ENCODE data around the gene PIK3C2A.

Gene PIK3C2A

GRCh38 chr11:17214338-17214737 lies 6.6 kb upstream of the PIK3C2A start:
- no peak for DNase-seq

DNA sequence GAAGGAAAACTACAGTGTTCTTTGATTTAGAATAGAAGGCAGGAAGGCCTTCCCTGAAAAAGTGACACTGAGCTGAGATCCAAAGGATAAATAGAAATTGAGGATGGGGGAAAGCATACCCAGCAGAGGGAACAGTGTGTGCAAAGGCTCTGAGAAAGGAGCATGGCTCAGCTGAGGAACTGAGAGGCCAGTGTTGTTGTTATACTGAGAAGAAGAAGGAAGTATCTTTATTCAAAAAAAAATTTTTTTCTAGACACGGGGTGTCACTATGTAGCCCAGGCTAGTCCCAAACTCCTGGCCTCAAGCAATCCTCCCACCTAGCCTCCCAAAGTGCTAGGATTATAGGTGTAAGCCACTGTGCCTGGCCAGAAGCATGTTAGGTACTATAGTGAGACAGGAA lies 3.5 kb upstream of the PIK3C2A start:
- DNase-seq: no peak

GRCh38 chr11:17209939-17210245 lies 2.1 kb upstream of the PIK3C2A start:
- DNase-seq: no peak

DNA sequence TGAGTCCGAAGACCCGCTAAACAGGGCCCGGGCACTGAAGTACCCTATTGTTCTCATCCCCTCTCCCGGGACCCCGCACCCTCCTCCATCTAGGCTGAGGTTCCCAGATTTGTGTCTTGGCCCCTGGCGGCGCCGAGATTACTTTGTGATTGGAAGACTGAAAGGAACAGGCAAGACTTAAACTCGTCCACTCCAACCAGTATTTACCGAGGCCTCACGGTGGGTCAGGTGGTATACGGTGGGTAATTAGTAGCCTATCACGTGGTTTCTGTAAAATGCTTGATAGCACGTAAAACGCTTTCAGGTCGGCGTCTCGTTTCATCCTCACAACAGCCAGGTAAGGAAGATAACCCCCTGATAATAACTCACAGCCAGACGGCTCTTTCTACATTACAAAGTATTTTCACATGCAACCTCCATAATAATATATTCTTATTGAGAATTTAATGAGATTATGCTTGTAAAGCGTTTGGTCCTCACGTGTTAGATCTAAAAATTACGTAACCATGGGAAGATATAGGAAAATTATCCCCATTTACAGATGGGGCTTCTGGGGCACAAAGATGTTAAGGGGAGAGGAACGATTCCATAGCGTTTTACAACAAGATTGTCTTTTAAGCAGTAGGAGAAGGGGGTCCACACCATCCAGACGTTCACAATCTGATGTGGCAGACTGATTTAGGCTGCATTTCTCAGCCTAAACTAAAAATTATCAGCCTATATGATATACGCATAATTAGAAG lies 642 bp upstream of the PIK3C2A start:
- DNase-seq: peak; percentile 78 to 84

DNA sequence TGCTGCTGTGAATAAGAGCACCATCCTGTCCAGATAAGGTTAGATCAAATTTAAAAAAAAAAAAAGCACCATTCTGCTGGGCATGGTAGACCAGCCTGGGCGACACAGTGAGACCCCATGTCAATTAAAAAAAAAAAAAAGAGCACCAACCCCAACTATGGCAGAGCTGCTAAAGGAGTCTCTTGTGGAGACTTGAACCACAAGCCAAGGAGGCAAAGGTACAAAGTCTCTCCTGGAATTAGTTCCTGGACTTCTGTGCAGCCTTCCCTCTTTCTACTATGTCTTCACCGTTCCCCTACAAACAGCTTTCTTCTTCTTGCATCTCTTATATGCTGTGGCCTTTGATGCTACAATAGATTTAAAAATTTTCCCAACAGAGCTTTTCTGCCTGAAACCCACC lies 1.3 kb downstream of the PIK3C2A start:
- DNase-seq: no peak

DNA sequence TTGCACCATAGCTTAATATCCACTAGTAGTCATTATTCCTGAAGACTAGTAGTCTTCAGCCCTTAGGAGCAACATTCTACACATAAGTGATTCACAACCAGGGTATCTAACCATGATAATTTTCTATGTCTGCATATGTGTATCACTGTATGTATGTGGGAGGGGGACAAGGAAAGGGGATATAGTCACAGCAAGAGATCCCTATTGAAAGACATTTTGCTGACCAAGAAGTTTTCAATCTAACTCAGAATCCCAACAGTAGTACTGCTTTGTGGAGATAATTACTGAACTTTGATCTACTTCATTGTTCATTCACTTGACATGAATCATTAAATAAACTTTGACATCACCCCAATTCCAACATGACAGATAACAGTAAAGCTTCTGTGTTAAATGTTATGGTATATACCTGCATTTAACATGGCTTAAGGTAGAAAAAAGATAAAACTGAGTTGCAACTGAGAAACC lies 10.3 kb downstream of the PIK3C2A start:
- no peak for DNase-seq

DNA sequence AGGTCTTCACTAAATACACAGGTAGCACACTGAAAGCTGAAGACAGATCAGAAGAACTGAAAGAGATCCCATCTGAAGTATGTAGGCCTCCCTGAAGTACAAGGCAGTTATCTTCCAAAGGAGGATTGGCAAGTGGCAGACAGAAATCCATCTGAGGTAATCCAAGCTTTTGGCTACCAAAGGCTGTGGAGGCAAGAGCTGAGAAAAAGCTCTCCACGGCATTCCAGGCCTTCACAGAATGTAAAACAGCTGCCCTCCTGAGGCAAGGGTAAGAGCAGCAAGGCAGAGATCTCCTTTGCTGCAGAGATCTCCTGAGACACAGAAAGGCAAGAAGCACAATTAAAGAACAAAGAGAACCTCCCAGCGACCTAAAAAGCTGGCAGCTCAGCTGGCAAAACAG lies 19.1 kb downstream of the PIK3C2A start:
- DNase-seq: no peak

DNA sequence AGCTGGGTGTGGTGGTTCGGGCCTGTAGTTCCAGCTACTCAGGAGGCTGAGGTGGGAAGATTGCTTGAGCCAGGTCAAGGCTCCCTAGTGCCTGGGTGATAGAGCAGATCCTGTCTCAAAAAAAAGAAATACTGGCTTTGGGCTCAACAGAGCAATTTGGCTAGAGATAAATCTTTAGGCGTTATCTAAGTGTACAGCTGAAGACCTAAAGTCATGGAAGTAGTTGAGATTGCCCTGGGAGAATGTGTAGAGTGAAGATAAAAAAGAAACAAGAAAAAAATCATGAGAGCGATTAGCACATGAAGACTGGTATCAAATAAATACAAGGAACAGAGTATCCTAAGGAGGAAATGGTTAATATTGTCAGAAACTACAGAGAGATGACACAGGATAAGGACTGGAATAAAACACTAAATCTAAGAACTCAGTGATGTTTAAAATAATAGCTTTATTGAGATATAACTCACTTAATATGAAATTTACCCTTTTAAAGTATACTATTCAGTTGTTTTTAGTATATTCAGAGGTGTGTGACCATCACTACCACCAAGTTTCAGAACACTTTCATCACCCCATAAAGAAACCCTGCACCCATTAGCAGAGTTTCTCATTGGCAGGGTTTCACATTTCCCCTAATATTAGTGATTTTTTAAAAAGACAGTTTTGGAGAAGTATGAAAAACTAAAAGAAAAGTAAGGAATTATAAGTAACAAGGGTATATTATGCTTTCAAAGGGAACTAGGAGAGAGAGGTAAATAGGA lies 20.7 kb downstream of the PIK3C2A start:
- DNase-seq: no peak

- DNase-seq: no peak
Observed at GRCh38 chr11:17185938-17186337, 21.8 kb downstream of the PIK3C2A start.

DNA sequence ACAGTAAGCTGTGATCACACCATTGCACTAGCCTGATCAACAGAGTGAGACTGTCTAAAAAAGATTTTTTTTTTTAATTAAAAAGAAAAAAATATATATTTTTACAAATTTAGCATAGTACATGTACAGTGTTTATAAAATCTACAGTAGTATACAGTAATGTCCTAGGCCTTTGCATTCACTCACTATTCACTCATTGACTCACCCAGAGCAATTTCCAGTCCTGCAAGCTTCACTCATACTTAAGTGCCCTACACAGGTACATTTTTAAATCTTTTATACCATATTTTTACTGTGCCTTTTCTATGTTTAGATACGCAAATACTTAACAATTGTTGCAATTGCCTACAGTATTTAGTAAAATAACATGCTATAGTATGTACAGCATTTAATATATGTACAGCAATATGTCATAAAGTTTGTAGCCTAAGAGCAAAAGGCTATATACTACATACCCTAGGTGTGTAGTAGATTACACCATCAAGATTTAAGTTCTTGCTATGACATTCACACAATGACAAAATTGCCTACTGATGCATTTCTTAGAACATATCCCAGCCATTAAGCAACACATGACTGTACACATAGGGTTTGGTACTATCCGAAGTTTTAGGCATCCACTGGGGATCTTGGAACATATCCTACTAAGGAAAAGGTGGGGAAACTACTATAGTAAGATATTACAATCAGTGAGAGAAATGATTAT lies 22.8 kb downstream of the PIK3C2A start:
- no peak for DNase-seq

GRCh38 chr11:17183836-17184235 lies 23.9 kb downstream of the PIK3C2A start:
- DNase-seq: no peak

DNA sequence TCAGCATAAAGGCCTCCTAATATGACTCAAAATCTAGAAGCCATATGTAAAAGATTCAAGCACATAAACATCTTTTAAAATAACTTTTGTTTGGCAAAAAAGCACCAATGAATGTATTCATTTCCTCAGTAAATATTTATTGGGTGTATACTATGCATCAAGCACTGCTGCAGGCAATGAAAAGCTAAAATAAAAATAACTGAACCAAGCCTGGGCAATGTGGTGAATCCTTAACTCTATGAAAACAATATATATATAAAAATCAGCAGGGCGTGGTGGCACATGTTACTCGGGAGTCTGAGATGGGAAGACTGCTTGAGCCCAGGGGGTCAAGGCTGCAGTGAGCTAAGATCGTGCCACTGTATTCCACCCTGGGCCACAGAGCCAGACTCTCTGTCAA lies 27.8 kb downstream of the PIK3C2A start:
- DNase-seq: no peak

- no peak for DNase-seq
Observed at GRCh38 chr11:17173332-17173731, 34.5 kb downstream of the PIK3C2A start.

DNA sequence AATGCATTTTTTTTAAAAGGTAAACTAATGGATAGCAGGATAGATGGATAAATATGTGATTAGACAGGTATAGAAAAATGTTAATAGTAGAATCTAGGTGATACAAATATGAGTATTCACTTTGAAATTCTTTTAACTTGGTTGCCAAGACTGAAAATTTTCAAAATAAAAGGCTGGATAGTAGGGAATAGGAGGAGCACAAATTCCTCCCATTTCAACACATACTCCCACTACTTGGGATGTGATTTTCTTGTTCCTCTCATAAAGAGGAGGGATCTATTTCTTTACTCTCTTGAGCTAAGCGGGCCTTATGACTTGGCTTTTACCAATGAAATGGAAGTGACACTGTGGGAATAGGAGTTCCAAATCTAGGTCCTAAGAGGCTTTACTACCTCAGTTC lies 35.9 kb downstream of the PIK3C2A start:
- DNase-seq: no peak

- DNase-seq: no peak
Observed at GRCh38 chr11:17171343-17171742, 36.4 kb downstream of the PIK3C2A start.

DNA sequence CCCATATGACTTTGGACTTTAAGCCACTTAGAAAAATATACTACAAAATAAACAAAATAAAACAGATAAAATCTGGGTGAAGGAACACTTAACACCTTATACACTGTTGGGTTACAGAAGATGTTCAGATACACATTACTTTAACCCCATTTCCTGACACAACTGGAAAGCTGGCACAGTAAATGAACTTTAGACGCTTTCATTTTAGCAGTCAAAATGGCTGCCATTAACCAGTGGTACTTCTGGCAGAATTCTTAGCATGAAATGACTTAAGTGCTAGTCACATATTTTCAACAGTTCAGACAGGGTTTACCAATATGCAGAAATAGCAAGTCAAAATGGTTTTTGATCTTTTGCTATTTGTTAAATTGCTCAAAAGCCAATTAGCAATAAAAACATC lies 37.9 kb downstream of the PIK3C2A start:
- DNase-seq: no peak

GRCh38 chr11:17165247-17165890 lies 42.4 kb downstream of the PIK3C2A start:
- DNase-seq: no peak

DNA sequence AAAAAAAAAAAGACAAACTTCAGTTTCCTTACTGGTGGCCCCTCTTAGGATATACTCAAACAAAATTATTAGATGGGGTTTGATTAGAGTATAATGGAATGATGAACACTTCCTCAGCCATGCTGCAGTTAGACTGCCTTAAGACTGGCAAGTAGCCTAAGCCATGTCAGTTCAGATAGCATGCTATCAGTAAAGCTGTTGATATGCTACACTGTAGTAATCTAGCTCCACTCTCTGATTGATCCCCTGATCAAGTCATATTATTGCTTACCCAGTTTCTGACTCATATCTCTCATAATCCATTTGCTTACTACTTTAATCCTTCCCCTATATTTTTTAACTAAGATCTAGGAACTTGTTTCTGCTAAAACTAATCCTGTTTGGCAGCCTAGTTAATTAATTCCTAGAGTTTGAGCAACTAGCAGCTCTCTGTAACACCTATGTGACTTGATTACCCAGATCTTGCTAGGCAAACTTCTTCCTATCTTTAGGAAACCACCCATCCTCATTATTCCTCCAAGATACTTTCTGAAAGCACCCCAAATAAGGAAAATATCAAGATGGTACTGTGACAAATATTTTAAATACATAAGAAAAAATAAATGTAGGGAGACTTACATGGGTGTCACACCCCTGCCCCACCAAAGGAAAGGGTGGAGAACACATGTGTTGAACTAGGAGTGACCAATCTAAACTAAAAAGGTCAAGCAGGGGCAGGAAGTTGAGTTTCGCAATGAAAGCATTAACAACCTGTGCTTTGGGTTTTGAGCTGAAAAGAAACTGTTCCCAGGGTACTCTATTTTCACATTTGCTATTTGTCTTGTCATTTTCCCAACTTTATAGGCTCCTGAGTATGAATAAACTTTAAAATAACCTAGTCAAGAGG lies 43.2 kb downstream of the PIK3C2A start:
- DNase-seq: no peak

DNA sequence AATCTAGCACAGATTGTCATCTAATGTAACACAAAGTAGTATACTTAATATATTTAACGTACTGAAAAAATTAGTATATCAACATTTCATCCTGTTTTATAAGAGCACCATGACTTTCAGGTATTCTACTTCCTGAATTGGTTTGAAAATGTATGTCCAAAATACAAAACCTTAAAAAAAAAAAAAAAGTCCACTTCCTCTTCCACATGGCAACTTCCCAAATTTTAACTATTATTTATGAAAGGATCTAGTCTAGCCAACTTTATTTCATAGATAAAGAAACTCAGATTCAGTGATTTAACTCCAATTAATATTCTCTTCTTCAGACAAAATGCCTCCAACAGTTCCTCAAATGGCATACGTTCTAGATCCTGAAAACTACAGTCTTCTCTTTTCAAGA lies 44.0 kb downstream of the PIK3C2A start:
- DNase-seq: no peak

GRCh38 chr11:17163291-17163690 lies 44.5 kb downstream of the PIK3C2A start:
- DNase-seq: no peak

- no peak for DNase-seq
Observed at GRCh38 chr11:17162376-17162775, 45.4 kb downstream of the PIK3C2A start.

- DNase-seq: no peak
Observed at GRCh38 chr11:17161515-17161914, 46.3 kb downstream of the PIK3C2A start.

Data from NCI-H1930 (cell line).